ENCODE measurements around the gene GCGR. TPM values are rescaled to one million over a fixed set of nuclear protein-coding genes. Genes with fewer than 3 reads are reported as not detected.
"Not testable (repeated sequence)": the region's sequence is repeated elsewhere in the genome, so short reads cannot be mapped to it uniquely, and the experiment has no call there.

Gene GCGR
- polyA plus RNA-seq, 4 donors = 8.6 to 18.5 (median 12.7) TPM

DNA sequence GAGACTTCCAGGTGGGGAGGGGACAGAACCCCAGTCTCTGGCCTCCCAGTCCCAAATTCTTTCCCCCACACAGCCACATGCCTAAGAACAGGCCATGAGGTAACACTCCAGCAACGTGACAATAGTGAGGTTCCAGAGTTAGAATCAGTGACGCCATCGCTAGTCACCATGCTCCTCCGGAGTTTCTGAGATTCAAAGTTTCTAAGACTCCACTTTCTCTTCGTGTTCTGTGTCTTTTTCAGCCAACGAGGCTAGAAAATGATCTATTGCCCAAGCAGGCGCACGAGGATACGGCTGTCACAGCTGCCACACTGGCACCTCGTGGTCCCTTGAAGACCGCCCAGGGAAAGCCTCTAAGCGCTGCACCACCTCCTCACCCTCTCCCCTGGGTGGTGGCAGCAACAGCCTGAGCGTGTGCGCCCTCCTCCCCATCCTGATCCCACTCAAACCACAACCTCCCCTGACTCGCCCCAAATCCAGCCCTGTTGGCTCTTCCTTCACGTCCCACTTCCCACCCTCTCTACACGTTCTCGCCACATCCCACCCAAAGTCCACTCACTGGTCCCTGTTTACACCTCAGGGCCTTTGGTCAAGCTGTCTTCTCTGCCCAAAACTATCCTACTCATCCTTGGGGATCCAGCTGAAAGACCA is 28.1 kb downstream of the GCGR start:
- DNase-seq (ENCODE audit: low read depth in 4 of 4, low spot score in 2 of 4) = no peak

DNA sequence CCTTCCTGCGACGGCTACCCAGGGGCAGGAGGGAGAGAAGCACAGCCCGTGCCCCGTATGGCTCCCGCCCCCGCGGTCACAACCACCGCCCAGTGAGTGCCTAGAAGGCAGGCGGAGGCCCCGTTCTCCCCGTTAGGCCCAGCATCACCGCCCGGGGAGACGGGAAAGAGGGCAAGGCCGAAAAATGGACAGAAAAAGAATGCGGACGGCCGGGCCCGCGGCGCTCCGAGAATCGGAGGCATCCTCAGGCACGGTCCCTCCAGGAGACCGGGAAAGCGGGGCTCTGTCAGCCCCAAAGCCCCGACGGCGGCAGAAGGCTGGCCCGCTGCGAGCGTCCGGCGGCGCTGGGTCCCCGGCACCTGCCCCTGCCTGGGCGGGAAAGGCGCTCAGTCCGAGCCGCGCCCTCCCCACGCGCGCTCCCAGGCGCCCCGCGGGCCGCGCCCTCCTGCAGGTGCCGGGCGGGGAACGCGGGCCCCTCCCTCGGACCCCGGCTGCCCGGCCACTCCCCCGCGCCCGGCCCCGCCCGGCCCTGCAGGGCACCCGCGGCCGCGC is 28.7 kb downstream of the GCGR start:
- DNase-seq (ENCODE audit: low read depth in 4 of 4, low spot score in 2 of 4) = no peak

DNA sequence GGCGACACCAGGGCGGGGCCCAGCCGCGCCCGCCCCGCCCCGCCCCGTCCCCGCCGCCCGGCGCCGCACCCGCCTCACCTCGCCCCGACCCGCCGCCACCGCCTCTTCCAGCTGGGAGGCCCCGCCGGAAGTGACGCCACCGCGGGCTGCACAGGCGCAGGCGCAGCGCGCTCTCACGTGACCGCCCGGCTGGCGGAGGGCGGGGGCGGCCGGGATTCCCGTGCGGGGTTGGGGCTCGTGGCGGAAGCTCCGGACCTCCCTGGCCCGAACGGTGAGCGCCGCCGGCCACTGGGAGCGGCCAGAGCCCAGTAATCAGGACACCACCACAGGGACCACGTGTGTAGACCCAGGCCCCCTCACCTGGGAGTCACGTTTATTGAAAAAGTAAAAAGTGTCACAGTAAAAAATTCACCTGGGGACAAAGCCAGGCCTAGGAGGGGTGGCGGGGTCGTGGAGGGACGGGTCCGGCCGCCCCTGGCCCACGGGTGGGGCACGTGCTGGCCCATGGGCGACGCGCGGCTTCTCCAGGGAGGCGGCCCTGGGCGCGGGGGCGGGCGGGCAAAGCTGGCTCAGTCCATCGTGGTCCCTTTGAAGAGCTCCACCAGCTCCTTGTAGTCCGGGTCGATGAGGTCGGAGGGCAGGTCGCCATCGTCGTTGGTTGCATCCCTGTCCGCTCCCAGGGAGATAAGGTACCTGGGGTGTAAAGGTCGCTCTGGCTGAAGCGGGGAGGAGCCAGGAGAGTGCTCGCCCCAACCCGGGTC is 29.4 kb downstream of the GCGR start, which contains the start of gene MCRIP1:
TSS of gene MCRIP1 (minus strand) at position 132 of the 761 bp plus-strand sequence. CDS start 8,785 bp downstream, outside the sequence.
- peak; percentile 68 to 86 (median 85) for DNase-seq (ENCODE audit: low read depth in 4 of 4, low spot score in 2 of 4)

DNA sequence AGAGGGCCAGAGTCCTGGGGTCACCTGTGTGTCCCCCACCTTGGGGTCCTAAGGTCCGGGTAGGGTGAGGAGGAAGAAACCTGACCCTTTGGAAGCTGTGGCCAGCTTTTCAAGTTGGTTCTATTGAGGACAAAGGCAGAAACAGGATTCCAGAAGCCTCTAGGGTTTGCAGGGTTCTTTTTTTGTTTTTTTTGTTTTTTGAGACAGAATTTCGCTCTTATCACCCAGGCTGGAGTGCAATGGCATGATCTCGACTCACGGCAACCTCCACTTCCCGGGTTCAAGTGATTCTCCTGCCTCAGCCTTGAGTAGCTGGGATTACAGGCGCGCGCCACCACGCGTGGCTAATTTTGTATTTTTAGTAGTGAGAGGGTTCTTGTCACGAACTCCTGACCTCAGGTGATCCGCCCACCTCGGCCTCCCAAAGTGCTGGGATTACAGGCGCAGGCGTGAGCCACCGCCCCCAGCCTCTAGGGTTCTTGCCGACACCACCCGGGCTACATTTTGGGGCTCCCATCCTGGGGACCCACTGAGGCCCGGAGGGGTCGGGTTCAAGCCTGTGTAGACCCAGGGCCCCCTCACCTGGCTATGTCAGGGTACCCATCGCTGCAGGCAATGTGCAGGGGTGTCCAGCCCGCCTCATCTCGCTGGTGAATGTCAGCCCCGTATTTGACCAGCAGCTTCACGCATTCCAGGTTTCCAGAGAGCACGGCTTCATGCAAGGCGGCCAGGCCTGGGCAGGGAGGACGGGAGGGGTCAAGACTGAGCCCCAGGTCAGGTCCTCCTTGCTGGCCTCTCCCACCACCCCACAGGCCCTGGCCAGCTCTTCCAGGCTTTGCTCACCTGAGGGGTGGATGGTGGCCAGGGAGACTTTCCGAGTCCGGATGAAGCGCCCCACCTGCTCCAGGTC is 30.2 kb downstream of the GCGR start:
- DNase-seq (ENCODE audit: low read depth in 4 of 4, low spot score in 2 of 4) = no peak

DNA sequence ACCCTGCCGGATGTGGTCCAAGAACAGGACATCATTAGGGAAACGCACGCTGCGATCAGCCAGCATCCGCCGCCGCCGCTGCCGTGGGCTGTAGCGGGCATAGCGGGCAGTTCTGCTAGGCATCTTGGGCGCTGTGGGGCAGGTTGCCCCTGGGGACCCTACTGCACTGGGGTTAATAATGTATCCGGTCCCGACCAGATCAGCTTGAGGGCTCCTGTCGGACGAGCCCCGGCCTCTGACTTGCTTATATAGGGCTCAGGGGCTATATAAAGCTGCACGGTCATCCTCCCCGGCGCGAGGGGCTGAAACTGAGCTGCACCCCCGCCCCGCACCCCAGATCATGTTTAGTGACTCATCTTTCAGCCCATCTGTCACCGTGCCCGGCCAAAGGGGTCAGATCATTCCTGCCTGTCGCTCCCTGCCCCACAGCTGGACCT is 30.9 kb downstream of the GCGR start, which contains the start of gene PPP1R27:
TSS of gene PPP1R27 (minus strand) at position 220 of the 437 bp plus-strand sequence. CDS start at position 123, 97 bp downstream.
- DNase-seq (ENCODE audit: low read depth in 4 of 4, low spot score in 2 of 4) = no peak

DNA sequence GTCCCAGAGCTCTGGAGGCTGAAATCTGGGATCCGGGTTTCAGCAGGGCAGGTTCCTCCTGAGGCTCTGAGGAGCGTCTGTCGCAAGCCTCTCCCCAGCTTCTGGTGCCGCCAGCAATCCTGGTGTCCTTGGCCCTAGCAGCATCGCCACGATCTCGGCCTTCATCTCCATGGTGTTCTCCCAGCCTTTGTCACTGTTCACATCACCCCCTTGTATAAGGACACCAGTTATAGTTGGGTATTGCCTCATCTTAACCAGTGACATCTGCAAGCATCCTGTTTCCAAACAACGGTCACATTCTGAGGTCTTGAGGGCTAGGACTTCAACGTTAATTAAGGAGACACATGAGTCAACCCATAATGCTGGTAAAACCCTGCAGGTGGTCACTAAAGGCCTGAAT is 33.7 kb downstream of the GCGR start:
- no peak for DNase-seq (ENCODE audit: low read depth in 4 of 4, low spot score in 2 of 4)

DNA sequence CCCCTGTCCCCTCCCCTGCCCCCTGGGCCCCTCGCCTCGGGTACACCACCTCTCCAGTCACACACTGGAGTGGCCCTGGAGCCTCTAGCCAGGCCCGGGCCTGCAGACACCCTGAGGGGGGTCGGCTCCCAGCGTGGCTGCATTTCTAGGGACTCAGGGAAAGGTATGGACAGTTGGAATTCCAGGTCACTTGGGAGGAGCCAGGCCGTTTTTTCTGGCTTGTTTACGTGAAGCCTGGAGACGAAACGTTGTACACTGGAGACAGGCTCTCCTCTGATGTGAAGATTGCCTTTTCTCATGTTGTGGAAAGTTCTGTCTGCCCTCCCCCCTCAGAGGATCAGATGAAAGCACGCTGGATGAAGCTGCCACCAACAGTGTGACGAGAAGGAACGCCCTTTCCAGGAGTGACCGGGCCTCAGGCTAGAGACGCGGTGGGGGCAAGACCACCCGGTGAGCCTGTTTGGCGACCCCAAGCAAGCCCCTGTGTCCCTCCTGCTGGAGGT is 34.9 kb downstream of the GCGR start:
- no peak for DNase-seq (ENCODE audit: low read depth in 4 of 4, low spot score in 2 of 4)

DNA sequence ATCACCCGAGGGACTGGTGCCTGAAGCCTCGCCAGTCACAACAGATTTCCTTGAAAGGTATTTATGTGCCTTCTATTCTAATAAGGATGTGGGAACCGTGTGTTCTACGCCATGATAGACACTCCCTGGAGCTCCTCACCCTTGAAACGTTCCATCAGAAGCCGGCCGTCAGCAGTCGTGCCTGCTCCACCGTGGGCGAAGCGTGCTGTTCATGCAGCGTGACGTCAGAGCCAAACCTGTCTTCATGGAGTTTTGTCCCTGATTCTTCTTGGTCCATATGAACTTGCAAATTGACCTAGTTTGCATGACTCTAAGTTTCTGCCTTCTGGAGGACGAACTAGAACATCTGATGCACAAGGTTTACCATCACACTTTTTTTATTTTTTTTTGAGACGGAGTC is 35.4 kb downstream of the GCGR start:
- DNase-seq (ENCODE audit: low read depth in 4 of 4, low spot score in 2 of 4) = no peak

DNA sequence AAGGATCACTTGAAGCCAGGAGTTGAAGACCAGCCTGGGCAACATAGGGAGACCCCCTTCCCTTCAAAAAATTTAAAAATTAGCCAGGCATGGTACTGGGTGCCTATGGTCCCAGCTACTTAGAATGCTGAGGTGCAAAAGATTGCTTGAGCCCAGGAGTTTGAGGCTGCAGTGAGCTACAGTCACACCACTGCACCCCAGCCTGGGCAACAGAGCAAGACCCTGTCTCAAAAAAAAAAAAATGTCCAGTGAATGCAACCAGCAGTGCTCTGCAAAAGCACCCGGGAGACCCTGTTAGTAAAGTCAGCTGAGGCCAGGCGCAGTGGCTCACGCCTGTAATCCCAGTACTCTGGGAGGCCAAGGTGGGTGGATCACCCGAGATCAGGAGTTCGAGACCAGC is 36.1 kb downstream of the GCGR start:
- not testable (repeated sequence) for DNase-seq (ENCODE audit: low read depth in 4 of 4, low spot score in 2 of 4)

DNA sequence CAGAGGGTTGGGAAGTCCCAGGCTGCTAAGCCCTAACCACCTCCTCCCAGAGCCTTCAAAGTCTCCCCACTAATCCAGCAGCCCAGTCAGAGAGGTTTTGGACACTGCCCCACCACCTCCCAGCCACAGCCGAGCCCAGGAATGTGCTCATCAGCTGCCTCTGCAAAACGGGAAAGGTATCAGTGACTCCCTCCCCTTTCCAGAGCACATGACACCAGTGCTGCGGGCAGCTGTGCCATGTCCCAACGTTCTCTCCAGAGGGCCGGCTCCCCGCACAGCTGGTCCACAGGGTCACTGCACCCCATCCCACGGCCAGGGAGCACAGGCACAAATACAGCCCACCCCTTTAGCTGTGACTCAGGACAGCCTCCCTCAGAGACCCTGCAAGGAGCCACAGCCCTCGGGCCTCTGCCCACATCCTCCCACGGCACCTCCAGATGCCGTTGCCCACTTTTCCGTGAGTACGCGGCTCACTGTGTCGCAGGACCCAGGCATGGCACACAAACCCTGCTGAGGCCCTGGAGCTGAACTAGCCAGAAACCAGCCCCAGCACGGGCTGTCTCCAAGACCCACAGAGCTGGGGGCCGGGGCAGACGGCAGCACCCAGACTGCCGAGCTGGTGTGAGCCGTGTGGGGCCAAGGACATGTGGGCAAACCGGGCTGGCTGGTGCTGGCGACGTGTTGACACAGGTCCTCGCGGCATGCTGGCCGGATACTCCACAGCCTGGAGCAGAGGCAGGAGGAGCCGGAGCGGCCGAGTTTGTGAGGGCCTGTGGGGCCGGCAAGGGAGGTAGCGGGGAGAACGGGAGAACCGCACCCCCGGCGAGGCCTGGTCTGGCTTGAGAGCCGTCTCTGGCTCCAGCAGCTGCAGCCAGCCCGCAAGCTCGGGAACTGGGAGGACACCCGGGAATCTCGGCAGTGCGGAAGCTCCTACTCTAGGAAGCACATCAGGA is 37.2 kb downstream of the GCGR start:
- no peak for DNase-seq (ENCODE audit: low read depth in 4 of 4, low spot score in 2 of 4)

DNA sequence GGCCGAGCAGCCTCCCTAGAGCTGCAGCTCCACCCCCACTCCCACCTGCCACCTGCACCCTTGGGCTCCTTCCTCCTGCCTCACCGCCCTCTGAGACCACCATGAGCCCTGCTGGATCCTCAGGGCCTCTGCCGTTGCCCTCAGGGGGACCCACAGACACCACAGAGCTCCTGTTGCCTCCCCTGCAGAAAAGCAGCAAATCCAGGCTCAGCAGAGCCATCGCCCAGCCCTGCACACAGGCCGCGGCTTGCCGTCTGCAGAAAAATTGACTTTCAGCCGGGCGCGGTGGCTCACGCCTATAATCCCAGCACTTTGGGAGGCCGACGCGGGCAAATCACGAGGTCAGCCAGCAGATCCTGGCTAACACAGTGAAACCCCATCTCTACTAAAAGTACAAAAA is 37.9 kb downstream of the GCGR start:
- DNase-seq (ENCODE audit: low read depth in 4 of 4, low spot score in 2 of 4) = no peak

DNA sequence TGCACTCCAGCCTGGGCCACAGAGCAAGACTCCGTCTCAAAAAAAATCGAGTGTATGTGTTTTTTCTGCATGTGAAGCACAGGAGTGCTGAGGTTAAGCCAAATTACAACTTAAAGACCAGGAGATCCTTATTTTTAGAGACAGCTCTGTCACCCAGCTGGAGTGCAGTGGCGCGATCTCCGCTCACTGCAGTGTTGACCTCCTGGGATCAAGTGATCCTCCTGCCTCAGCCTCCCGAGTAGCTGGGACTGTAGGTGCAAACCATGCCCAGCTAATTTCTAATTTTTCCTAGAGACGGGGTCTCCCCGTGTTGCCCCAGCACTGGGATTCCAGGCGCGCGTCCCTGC is 38.4 kb downstream of the GCGR start:
- no peak for DNase-seq (ENCODE audit: low read depth in 4 of 4, low spot score in 2 of 4)

DNA sequence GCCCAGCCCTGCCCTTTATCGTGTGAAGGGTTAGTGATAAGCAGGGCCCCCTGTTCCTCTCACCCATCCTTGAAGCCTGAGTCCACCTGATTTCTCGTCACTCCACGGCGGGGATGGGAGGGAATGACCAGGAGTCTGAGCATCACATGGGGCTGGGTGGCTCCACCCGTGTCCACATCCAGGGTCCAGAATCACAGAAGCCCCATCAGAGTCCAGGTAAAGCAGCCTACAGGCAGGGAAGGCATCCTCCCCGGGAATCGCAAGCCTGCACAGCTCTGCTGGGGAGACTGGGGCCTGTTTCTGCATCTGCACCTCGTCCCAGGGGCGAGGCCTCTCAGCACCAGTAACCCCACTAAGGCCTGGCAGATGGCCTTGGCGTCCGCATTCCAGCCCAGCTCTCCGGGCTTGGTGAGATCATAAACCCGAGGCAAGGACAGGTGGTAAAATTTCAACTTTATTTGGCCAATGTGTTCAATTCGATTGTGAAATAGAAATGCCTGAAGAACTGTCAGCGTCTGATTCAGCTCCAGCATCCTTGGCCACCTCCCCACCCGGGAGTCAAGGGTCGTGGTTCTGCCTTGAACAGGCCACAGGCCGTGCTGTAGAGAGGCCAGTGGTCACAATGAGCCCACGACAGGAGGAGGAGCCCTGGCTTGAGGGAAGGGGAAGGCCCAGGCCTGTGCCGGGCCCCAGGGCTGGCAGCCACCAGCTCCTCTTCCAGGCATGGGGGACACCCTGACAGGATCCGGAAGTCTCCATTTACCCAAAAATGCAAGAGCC is 39.0 kb downstream of the GCGR start:
- DNase-seq (ENCODE audit: low read depth in 4 of 4, low spot score in 2 of 4) = no peak

DNA sequence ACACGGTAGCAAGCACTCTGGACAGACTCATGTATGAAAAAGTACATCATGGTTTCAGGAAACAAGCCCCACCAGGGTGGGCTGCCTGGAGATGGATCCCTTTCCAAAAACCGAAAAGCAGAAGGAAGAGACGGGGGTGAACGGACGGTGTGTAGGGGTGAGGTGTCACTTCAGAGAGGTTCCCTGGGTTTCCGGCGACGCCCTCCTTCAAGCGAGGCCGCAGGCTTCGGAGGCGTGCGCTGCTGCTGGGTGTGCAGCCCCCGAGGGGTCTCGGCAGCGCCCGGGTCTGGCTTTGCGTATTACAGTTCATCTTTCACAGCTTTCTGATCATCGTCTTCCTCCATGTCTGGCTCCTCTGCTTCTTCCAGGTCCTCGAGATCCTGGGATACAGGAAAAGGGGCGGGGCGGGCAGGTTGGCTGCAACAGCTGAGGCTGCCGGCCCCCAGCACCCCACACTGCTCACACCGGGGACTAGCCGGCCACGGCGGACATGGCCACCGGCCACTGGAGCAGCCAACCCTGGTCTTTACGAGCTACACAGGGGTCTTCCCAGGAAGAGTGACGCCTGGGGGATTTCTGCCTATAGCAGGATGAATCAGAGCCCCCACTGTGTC is 39.9 kb downstream of the GCGR start:
- no peak for DNase-seq (ENCODE audit: low read depth in 4 of 4, low spot score in 2 of 4)

DNA sequence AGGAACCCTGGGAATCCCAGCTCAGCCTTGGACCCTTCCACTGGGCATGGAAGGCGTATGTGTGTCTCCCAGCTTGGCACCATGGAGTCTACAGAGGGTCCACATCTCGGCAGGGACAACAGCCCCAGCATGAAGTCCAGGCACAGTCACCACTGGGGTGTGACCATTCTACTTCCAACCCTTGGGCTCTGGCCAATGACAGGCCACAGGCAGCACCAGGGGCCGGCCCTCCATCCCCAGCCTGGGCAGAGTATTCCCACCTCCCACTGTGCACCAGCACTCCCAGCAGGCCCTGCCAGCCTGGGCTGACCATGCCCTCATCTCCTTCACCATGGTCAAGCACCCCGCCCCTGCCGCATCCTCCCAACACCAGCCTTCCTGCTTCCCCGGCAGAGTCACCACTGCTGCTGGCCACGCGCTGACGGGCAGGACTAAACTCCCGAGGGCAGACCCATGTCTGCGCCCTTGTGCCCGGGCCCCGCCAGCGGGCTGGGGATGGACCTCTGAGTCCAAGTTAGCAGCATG is 40.4 kb downstream of the GCGR start:
- no peak for DNase-seq (ENCODE audit: low read depth in 4 of 4, low spot score in 2 of 4)

DNA sequence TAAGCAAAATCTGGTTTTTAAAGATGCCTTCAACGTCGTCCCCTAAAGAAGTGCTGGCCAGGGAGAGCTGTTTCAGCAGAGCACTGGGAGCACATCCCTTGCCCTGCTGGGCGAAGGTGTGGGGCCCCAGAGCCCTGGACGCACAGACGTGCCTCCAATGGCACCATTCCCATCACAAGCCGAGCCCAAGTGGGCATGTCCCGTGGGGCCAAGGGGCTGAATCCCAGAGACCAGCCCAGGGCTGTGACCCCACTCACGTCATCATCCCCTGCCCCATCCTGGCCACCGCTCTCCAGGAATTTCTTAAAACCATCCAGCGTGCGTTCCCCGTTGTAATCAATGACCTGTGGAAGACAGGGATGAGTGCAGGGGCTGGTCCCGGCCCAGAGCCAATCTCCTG is 40.9 kb downstream of the GCGR start:
- no peak for DNase-seq (ENCODE audit: low read depth in 4 of 4, low spot score in 2 of 4)

DNA sequence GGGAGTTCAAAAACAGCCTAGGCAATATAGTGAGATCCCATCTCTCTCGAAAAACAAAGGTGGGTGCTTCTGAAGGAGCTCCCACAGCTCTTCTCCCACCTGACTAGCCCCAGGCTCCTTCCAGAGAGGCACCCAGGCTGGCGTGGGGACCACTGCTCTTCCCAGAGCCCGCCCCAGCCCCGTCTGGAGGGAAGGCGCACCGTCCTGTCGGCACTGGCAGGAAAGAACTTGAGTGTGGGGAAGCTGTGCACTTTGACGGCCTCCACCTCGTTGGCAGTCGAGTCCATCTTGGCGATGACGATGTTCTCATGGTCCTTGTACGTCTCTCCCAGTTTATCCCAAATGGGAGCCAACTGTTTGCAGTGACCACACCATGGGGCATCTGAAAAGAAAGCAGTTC is 41.4 kb downstream of the GCGR start:
- DNase-seq (ENCODE audit: low read depth in 4 of 4, low spot score in 2 of 4) = no peak
